RPMI8226 (cell line): ENCODE results near the gene C2.
A peak's percentile ranks its signal among the peaks of the same experiment; 100 is the strongest.
"Not testable (repeated sequence)": the region's sequence is repeated elsewhere in the genome, so short reads cannot be mapped to it uniquely, and the experiment has no call there.

Source experiments
- DNase-seq: peaks from one replicate; pipeline ENCODE4 v3.0.0-alpha.2; 2015

C2 gene

GRCh38 chr6:31930962-31931361 is 3.4 kb downstream of the C2 start:
- DNase-seq: no peak

GRCh38 chr6:31932137-31932536 is 4.6 kb downstream of the C2 start:
- not testable (repeated sequence) for DNase-seq

- DNase-seq: no peak
Observed at GRCh38 chr6:31933537-31933936, 6.0 kb downstream of the C2 start.

DNA sequence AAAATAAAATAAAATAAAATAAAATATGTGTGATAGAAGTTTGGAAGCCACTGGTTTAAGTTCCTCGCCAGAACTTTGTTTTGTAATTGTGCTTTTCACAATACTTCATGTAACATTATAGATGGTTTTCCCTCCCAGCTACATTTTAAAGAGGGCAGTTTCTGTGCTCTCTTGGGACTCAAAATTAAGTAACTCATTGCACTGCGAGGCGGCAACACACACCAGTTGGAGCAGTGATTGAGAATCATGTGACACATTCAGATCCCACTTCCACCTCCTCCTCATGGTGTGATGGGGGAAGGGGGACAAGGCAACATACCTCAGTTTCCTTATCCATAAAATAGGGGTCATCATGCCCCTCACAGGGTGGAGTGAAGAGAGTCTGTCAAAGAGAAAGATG is 7.5 kb downstream of the C2 start:
- DNase-seq: no peak

- DNase-seq: no peak
Observed at GRCh38 chr6:31935823-31936222, 8.3 kb downstream of the C2 start.

- no peak for DNase-seq
Observed at GRCh38 chr6:31940256-31940664, 12.7 kb downstream of the C2 start.

GRCh38 chr6:31943742-31944141 is 16.2 kb downstream of the C2 start:
- no peak for DNase-seq

DNA sequence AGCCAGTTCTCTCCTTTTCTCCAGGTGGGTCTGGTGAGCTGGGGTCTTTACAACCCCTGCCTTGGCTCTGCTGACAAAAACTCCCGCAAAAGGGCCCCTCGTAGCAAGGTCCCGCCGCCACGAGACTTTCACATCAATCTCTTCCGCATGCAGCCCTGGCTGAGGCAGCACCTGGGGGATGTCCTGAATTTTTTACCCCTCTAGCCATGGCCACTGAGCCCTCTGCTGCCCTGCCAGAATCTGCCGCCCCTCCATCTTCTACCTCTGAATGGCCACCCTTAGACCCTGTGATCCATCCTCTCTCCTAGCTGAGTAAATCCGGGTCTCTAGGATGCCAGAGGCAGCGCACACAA is 17.6 kb downstream of the C2 start:
- DNase-seq: no peak

- DNase-seq: peak; percentile 15
Observed at GRCh38 chr6:31945507-31946369, 18.2 kb downstream of the C2 start, which contains the start of gene CFB. Gene CFB (plus strand): TSS chr6:31946095. CDS start chr6:31946222, 127 bp downstream.

GRCh38 chr6:31946370-31946885 is 18.9 kb downstream of the C2 start:
- DNase-seq: no peak

DNA sequence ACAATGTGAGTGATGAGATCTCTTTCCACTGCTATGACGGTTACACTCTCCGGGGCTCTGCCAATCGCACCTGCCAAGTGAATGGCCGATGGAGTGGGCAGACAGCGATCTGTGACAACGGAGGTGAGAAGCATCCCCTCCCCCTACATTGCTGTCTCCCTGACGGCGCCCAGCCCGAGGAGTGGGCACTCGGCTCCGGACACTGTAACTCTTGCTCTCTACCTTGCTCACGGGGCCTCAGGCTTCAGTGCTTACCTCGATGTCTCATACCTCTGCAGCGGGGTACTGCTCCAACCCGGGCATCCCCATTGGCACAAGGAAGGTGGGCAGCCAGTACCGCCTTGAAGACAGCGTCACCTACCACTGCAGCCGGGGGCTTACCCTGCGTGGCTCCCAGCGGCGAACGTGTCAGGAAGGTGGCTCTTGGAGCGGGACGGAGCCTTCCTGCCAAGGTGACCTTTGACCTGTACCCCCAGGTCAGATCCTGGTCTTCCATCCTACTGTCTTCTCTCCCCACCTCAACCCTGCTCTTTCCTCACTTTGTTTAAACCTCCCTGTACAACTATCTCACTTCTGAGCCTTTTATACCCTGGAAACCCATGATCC is 19.7 kb downstream of the C2 start:
- no peak for DNase-seq

DNA sequence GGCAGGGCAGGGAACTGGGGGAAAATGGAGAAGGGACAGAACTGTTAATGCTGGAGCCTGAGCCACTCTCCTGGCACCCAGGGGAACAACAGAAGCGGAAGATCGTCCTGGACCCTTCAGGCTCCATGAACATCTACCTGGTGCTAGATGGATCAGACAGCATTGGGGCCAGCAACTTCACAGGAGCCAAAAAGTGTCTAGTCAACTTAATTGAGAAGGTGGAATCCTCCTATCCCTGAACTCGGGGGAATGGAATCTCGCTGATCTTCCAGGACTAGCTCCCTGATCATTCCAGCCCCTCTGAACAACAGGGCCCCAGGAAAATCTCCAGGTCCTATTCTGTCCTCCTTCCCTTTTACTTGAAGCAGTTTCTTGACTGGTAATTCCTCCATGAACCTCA is 20.3 kb downstream of the C2 start:
- DNase-seq: no peak

DNA sequence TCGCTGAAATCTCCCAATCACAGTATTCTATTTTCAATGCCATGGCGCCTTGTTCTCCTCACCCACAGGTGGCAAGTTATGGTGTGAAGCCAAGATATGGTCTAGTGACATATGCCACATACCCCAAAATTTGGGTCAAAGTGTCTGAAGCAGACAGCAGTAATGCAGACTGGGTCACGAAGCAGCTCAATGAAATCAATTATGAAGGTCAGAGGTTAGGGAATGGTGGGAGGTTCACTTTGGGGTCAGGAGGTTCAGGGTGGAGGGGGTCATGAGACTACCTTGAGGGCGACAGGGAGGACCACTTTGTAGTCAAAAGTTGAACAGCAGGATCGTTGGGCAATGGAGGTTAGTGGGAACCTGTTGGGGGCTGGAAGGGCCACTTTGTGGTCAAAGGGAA is 20.8 kb downstream of the C2 start:
- DNase-seq: no peak

DNA sequence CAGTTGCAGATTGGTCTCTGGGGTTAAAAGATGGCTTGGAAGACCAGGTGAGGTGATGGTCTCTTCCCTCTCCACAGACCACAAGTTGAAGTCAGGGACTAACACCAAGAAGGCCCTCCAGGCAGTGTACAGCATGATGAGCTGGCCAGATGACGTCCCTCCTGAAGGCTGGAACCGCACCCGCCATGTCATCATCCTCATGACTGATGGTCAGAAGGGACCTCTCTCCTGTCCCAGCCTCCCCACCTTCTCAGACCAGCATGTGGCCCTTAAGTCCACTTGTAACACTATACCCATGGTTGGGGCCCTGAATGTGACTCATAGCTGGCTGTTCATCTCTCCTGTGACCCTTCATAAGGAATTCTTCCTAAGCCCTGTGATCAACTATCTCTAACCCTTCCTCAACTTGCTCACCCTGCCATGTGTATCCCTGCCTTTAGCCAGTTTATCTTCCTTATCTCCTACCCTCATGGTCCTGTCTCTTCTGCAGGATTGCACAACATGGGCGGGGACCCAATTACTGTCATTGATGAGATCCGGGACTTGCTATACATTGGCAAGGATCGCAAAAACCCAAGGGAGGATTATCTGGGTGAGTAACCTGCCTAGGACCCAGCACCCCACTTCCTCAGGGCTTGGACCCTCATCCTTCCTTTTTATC is 21.4 kb downstream of the C2 start:
- DNase-seq: no peak

- no peak for DNase-seq
Observed at GRCh38 chr6:31949926-31950548, 22.5 kb downstream of the C2 start.

DNA sequence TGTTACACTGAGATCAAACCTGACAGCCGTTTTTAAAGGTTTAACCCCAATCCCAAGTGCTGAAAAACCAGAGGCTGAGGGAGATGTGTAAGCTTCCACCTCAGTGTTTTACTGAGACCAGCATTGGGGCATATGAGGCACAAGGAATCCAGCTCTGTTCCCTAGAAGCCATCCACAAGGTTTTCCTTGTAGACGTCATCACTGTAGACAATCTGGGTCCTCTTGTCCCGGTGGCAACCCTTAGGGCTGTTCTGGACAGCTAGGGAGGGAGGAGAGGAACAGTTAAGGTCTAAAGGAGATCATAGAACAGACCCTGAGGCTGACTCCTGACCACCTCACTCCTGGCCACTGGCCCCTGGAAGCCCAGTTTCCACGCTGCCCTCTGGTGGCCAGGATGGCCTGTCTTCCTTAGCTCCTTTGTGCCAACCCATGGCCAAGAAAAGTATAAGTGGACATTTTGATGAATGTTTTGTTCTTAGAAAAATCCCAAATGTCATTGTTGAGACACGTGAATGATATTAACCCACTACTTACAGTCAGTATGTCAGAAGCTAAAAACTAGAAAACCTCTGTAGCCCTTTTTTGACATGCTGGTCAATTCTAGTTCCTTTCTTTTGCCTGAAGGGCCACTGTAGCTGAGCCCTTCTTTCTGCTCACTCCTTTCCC is 24.8 kb downstream of the C2 start:
- peak; percentile 38 for DNase-seq

DNA sequence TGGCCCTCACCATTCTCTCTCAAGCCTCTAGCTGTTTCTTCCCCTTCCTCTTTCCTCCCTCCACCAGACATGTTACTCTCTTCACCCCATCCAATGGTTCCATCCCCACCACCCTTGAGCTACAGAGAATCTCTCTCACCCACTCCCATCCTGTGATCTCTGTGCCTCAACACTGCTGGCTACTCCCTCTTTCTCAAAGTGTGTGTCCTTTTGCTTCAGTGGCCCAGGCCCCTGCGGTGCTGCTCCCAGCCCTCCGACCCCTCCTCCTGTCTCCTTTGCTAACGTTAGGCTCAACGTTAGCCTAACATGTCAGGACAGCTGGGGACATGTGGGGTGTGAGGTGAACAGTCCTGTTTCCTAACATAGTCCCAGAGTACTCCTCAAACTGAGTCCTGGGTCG is 25.4 kb downstream of the C2 start:
- no peak for DNase-seq

DNA sequence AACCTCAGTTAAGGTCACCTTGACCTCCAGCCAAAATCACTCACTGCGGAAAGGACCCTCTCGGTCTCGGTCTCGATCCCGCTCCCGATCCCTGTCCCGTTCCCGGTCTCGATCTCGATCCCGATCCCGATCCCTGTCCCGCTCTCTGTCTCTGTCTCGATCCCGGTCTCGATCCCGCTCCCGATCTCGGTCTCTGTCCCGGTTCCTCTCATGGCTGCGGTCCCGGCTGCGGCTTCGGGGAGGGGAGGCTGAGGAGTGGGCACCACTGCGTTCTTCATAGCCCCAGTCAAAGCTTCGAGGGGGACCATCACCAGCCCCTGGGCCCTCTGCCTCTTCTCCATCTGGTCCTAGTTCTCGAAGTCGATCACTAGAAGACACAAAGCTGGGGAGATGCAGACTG is 27.0 kb downstream of the C2 start:
- no peak for DNase-seq

- no peak for DNase-seq
Observed at GRCh38 chr6:31956796-31957195, 29.3 kb downstream of the C2 start.

DNA sequence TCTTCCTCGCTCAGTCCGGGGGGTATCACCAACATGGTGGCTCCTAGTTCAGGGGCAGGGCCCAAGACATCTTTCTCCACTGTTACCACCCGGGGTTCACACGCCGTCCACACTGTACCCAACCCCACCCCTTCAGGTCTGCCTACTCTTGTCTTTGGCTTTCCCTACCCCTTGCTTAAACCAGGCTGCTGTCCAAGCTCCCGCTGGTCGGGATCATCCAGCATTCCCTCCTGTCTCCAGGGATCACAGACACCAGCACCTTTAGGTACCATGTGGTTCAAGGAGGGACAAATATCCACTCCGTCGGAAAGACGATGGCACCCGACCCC is 30.9 kb downstream of the C2 start:
- no peak for DNase-seq

GRCh38 chr6:31958741-31959739 is 31.5 kb downstream of the C2 start, which contains the start of the genes NELFE and SKIC2:
Gene NELFE (minus strand): TSS chr6:31958971. CDS start chr6:31958446, 525 bp downstream.
Gene SKIC2 (plus strand): TSS chr6:31959175. CDS start chr6:31959193, 18 bp downstream.
- DNase-seq: peak; percentile 99
